SU-DHL-6 (cell line): ENCODE data around the gene ARMC7.

Source experiments
- CTCF ChIP-seq: fragments of 200-600 bp; sonication (generic); IDR thresholded peaks from one replicate; pipeline ENCODE4 v1.5.1; 2017; ENCODE audit warnings: antibody characterized with exemption, mild to moderate bottlenecking, low read length, moderate library complexity; ENCODE audit not compliant: insufficient read depth, poor library complexity, severe bottlenecking
- EZH2phosphoT487 ChIP-seq: fragments of 200-600 bp; sonication (generic), shearing (Covaris generic); conservative IDR thresholded peaks from 2 replicates; pipeline ENCODE4 v1.6.1; 2018; ENCODE audit warnings: mild to moderate bottlenecking, antibody characterized with exemption, low read length, moderate library complexity, mixed read lengths

- TF ChIP-seq CTCF, result no peak
- TF ChIP-seq EZH2phosphoT487, result no peak
Observed at GRCh38 chr17:75114552-75115314, 5.0 kb downstream of the ARMC7 start.
